ENCODE results near the gene LGALS3.

DNA sequence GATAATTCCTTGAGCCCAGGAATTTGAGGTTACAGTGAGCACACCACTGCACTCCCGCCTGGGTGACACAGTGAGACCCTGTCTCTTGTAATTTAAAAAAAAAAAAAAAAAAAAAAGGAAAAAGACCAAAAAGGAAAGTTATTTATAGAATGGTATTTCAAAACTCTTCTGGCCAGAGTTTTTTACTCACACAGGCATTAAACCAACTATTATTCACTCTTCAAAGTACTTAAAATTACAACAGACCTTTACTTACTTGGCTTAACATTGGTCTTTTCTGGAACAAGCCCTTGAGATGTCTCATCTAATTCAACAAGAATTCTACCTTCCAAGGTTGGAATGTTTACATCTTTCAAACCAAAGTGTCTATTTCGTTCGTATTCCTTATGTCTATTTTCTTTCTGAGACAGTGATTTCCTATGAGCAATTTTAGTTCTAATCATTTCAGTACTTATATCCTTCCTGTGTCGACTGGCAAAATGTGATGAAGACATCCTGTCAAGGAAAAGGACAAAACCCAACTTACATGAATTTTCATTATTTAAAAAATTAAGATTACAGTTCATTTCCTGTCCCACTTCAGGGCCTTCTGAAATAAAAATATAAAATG, 59.7 kb downstream of the LGALS3 start:
- TF ChIP-seq, protein P1, sequence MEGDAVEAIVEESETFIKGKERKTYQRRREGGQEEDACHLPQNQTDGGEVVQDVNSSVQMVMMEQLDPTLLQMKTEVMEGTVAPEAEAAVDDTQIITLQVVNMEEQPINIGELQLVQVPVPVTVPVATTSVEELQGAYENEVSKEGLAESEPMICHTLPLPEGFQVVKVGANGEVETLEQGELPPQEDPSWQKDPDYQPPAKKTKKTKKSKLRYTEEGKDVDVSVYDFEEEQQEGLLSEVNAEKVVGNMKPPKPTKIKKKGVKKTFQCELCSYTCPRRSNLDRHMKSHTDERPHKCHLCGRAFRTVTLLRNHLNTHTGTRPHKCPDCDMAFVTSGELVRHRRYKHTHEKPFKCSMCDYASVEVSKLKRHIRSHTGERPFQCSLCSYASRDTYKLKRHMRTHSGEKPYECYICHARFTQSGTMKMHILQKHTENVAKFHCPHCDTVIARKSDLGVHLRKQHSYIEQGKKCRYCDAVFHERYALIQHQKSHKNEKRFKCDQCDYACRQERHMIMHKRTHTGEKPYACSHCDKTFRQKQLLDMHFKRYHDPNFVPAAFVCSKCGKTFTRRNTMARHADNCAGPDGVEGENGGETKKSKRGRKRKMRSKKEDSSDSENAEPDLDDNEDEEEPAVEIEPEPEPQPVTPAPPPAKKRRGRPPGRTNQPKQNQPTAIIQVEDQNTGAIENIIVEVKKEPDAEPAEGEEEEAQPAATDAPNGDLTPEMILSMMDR (IDR thresholded peaks at IDR 0.05): no peak
- no peak for TF ChIP-seq POLR2A (IDR thresholded peaks at IDR 0.05)
